ENCODE measurements around the gene RAPGEF4.

- TF ChIP-seq CTCF (IDR thresholded peaks at IDR 0.05) (no peak), POLR2A (IDR thresholded peaks at IDR 0.05) (no peak)
Measured at GRCh38 chr2:172734711-172735581, 699 bp upstream of the RAPGEF4 start.
